ENCODE results near the gene EHMT1. TPM values are rescaled to one million over a fixed set of nuclear protein-coding genes. Genes with fewer than 3 reads are reported as not detected.

Gene EHMT1
- total RNA-seq, 1 experiment from 2014 or later: 112 TPM

DNA sequence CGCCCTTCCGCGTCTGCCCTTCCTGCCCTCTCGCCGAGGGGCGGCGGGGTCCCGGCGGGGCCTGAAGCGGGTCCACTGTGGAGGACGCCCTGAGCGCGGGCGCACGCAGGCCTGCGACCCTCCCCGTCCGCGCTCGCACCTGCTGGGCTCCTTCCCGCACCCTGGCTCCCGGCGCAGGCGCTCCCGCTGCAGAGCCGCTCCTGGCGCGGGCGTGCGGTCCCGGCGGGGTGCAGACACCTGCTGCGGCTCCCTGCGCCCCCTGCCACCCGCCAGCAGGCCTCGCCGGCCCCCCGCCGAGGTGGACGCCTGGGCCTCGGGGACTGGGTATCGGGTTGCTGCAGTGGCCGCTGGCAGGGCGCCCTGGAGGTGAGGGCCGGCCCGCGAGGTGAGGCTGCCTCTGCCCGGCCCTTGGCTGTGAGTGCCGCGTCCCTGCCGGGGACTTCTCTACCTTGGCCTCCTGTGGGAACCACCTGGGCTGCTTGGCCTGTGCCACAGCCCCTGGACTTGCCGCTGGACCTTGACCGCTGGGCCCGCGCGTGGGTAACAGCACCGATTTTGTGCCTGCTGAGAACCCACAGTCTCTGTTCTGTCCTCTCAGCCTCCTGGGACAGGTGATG is 12.7 kb upstream of the EHMT1 start:
- no peaks in the 10 kb centered on the region for H3K9me3 Mint-ChIP-seq
- Histone ChIP-seq H3K9me3 (ENCODE audit: control insufficient read depth, low read depth, low read length) (no peaks in the 10 kb centered on the region), H2BK5ac (ENCODE audit: insufficient read length, low read length) (no peak overlapping the region), H3K14ac (ENCODE audit: insufficient read depth, low read length) (no peak overlapping the region; the same call in 1 of the 2 replicates), H3K56ac (ENCODE audit: insufficient read length, low read depth, low read length) (no peak overlapping the region), H3K79me1 (ENCODE audit: insufficient read depth, low read depth, low read length, poor library complexity, severe bottlenecking) (no peaks in the 10 kb centered on the region), H4K20me1 (ENCODE audit: control insufficient read depth, insufficient read depth, insufficient read length) (no peaks in the 10 kb centered on the region), H2AFZ (ENCODE audit: low read length) (no peak overlapping the region), H3K4me2 (ENCODE audit: insufficient read depth, insufficient read length, low read length) (peak overlapping the region; percentile 22), H3K4ac (ENCODE audit: low read depth, low read length) (no peak overlapping the region), H3K4me1 (ENCODE audit: insufficient read depth, low read length) (no peaks in the 10 kb centered on the region; the same call in 1 of the 2 replicates), H2AK5ac (ENCODE audit: insufficient read length, low read length) (no peak overlapping the region), H4K8ac (replicated peaks; ENCODE audit: insufficient read length, low read depth, low read length) (no peak overlapping the region), H2BK15ac (ENCODE audit: low read depth, low read length) (no peak overlapping the region), H2BK120ac (ENCODE audit: low read depth, low read length, poor library complexity, severe bottlenecking) (no peak overlapping the region), H3K79me2 (ENCODE audit: insufficient read depth, low read length) (no peaks in the 10 kb centered on the region), H2BK12ac (ENCODE audit: insufficient read length, low read depth, low read length) (no peak overlapping the region), H4K5ac (ENCODE audit: insufficient read length, low read depth, low read length) (no peak overlapping the region), H3K23ac (ENCODE audit: insufficient read length, low read depth, low read length) (no peak overlapping the region), H3K18ac (ENCODE audit: insufficient read length, low read depth, low read length) (no peak overlapping the region), H4K91ac (ENCODE audit: insufficient read length, low read depth, low read length) (no peak overlapping the region), H3K9ac (ENCODE audit: extremely low read depth, insufficient read length, low read length) (no peak overlapping the region), H3T11ph (ENCODE audit: low read length) (no peak overlapping the region), H3K27ac (ENCODE audit: insufficient read length, low read depth, low read length) (no peak overlapping the region), H3K23me2 (ENCODE audit: insufficient read length, low read depth, low read length, poor library complexity, severe bottlenecking) (peaks cover 7% of the 10 kb centered on the region), H2BK20ac (ENCODE audit: low read depth, low read length, poor library complexity, severe bottlenecking) (no peak overlapping the region), H3K27me3 (ENCODE audit: insufficient read depth, low read length) (no peaks in the 10 kb centered on the region; the same call in 1 of the 2 replicates)
- H3K27ac Mint-ChIP-seq: no peak overlapping the region
- DNase-seq: no peak
- H3K4me3 Mint-ChIP-seq: peak overlapping the region; percentile 69 to 81
- H3K36me3 Mint-ChIP-seq (ENCODE audit: insufficient read depth in 1 of 3, low read depth in 3 of 3): no peaks in the 10 kb centered on the region; a peak in 1 of 7 replicates
- H3K27me3 Mint-ChIP-seq (ENCODE audit: low read depth): peaks cover 26% of the 10 kb centered on the region
- peaks cover 20 to 31% of the 10 kb centered on the region in 2 experiments for H3K4me1 Mint-ChIP-seq
- TF ChIP-seq, protein P1, sequence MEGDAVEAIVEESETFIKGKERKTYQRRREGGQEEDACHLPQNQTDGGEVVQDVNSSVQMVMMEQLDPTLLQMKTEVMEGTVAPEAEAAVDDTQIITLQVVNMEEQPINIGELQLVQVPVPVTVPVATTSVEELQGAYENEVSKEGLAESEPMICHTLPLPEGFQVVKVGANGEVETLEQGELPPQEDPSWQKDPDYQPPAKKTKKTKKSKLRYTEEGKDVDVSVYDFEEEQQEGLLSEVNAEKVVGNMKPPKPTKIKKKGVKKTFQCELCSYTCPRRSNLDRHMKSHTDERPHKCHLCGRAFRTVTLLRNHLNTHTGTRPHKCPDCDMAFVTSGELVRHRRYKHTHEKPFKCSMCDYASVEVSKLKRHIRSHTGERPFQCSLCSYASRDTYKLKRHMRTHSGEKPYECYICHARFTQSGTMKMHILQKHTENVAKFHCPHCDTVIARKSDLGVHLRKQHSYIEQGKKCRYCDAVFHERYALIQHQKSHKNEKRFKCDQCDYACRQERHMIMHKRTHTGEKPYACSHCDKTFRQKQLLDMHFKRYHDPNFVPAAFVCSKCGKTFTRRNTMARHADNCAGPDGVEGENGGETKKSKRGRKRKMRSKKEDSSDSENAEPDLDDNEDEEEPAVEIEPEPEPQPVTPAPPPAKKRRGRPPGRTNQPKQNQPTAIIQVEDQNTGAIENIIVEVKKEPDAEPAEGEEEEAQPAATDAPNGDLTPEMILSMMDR (conservative IDR thresholded peaks at IDR 0.05): no peak; the same call in 2 of the 3 replicates
- no CpG with 5 or more reads among the region's 57 CpGs for WGBS (ENCODE audit: extremely low coverage, insufficient read length, low lambda C conversion rate)

Measured in H9 (cell line).